ENCODE results near the gene GLS2. TPM values are rescaled to one million over a fixed set of nuclear protein-coding genes. Genes with fewer than 3 reads are reported as not detected.
A peak's percentile ranks its signal among the peaks of the same experiment; 100 is the strongest.

Gene GLS2
- total and polyA plus RNA-seq, 9 of the 15 experiments (the other 6 are each of a cell fraction or from before 2014, with no cell fraction given): 0.11 TPM; not detected in 8

GRCh38 chr12:56448860-56449621 is 38.9 kb downstream of the GLS2 start, which contains the start of gene TIMELESS (continued):
- TF ChIP-seq KHSRP (IDR thresholded peaks at IDR 0.05) (no peak), ZBTB11 (CRISPR knock-in tag; IDR thresholded peaks at IDR 0.05) (no peak), NFE2 (IDR thresholded peaks at IDR 0.05; ENCODE audit: low read depth) (peak; percentile 12; the same call in 1 of the 2 replicates), ZNF347 (CRISPR knock-in tag; IDR thresholded peaks at IDR 0.05; ENCODE audit: low read depth) (no peak), E2F8 (IDR thresholded peaks at IDR 0.05; ENCODE audit: low read depth, partially characterized antibody) (peak; percentile 99), MAFG (tag; conservative IDR thresholded peaks at IDR 0.05) (no peak), ZNF140 (CRISPR knock-in tag; IDR thresholded peaks at IDR 0.05) (no peak), STAT5A (IDR thresholded peaks at IDR 0.05; ENCODE audit: borderline replicate concordance, low read length) (no peak), KLF13 (tag; IDR thresholded peaks at IDR 0.05; ENCODE audit: borderline replicate concordance, low read depth) (peak; percentile 91), ZBTB12 (CRISPR knock-in tag; IDR thresholded peaks at IDR 0.05) (no peak)
- TF ChIP-seq, protein P1, sequence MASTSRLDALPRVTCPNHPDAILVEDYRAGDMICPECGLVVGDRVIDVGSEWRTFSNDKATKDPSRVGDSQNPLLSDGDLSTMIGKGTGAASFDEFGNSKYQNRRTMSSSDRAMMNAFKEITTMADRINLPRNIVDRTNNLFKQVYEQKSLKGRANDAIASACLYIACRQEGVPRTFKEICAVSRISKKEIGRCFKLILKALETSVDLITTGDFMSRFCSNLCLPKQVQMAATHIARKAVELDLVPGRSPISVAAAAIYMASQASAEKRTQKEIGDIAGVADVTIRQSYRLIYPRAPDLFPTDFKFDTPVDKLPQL (IDR thresholded peaks at IDR 0.05; ENCODE audit: extremely low read depth, insufficient read length): peak; percentile 47
- TF ChIP-seq, protein P2, sequence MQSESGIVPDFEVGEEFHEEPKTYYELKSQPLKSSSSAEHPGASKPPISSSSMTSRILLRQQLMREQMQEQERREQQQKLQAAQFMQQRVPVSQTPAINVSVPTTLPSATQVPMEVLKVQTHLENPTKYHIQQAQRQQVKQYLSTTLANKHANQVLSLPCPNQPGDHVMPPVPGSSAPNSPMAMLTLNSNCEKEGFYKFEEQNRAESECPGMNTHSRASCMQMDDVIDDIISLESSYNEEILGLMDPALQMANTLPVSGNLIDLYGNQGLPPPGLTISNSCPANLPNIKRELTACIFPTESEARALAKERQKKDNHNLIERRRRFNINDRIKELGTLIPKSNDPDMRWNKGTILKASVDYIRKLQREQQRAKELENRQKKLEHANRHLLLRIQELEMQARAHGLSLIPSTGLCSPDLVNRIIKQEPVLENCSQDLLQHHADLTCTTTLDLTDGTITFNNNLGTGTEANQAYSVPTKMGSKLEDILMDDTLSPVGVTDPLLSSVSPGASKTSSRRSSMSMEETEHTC (IDR thresholded peaks at IDR 0.05): 0 out of 2 replicates have a peak, but pooled peaks have one; percentile 40

Data from K562 (cell line).